ENCODE results near the gene ERN1. TPM values are rescaled to one million over a fixed set of nuclear protein-coding genes. Genes with fewer than 3 reads are reported as not detected.

The ERN1 gene
- total and polyA plus RNA-seq, 2 of the 13 experiments (the other 11 are each of a cell fraction or from before 2014, with no cell fraction given), result 6.0 to 12.7 TPM

DNA sequence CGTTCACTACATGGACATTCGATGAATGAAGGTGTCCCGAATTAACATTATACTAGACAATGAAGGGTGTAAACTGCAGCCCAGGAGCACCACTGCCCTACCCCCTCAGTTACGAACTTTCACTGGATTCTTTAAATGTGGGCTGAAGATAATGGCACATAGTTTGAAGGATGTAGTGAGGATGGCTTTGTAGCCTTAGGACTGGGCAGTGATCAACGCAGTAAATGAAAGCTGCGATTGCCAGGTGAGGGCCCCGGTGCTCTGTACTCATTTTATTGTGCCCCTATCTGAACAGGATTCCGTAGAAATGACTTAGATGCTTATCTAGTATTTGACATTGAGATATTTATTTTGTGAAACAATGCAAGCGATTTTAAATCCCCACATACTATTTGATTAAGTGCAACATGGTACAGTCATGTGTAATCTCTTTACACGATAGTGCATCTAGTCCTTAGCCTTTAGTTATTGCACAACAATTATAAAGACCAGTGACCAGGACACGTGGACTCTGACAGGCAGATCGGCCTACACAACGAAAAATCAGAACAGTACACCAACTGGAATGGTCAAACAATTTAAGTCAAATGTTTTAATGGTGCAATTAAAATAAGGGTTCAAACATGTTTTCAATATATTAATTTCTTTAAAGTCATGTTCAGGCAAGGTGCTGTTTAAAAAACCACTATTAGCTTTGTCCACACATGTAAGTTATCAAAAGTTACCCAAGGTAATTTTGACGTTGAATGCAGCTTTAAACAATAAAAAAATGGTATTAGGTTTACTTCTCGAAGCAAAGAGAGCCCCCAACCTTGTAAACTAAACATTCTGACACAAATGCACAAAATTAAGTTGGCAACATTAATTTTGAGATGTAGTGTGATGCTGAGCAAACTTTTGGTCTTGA is 17.4 kb upstream of the ERN1 start (continued):
- TF ChIP-seq TOPORS (CRISPR knock-in tag; IDR thresholded peaks at IDR 0.05) (no peak), PHF21A (CRISPR knock-in tag; IDR thresholded peaks at IDR 0.05) (no peak), MEF2D (CRISPR knock-in tag; IDR thresholded peaks at IDR 0.05) (no peak; the same call in 1 of the 2 replicates), MYC (CRISPR knock-in tag; IDR thresholded peaks at IDR 0.05; ENCODE audit: borderline replicate concordance) (peak; percentile 18; the same call in 1 of the 2 replicates), SMAD3 (CRISPR knock-in tag; IDR thresholded peaks at IDR 0.05) (peak; percentile 83; the same call in 1 of the 2 replicates), HCFC1 (IDR thresholded peaks at IDR 0.05; ENCODE audit: low read depth, low read length) (no peak)
- TF ChIP-seq, protein P1, sequence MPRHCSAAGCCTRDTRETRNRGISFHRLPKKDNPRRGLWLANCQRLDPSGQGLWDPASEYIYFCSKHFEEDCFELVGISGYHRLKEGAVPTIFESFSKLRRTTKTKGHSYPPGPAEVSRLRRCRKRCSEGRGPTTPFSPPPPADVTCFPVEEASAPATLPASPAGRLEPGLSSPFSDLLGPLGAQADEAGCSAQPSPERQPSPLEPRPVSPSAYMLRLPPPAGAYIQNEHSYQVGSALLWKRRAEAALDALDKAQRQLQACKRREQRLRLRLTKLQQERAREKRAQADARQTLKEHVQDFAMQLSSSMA (CRISPR knock-in tag; IDR thresholded peaks at IDR 0.05), result no peak
- TF ChIP-seq, protein P2, sequence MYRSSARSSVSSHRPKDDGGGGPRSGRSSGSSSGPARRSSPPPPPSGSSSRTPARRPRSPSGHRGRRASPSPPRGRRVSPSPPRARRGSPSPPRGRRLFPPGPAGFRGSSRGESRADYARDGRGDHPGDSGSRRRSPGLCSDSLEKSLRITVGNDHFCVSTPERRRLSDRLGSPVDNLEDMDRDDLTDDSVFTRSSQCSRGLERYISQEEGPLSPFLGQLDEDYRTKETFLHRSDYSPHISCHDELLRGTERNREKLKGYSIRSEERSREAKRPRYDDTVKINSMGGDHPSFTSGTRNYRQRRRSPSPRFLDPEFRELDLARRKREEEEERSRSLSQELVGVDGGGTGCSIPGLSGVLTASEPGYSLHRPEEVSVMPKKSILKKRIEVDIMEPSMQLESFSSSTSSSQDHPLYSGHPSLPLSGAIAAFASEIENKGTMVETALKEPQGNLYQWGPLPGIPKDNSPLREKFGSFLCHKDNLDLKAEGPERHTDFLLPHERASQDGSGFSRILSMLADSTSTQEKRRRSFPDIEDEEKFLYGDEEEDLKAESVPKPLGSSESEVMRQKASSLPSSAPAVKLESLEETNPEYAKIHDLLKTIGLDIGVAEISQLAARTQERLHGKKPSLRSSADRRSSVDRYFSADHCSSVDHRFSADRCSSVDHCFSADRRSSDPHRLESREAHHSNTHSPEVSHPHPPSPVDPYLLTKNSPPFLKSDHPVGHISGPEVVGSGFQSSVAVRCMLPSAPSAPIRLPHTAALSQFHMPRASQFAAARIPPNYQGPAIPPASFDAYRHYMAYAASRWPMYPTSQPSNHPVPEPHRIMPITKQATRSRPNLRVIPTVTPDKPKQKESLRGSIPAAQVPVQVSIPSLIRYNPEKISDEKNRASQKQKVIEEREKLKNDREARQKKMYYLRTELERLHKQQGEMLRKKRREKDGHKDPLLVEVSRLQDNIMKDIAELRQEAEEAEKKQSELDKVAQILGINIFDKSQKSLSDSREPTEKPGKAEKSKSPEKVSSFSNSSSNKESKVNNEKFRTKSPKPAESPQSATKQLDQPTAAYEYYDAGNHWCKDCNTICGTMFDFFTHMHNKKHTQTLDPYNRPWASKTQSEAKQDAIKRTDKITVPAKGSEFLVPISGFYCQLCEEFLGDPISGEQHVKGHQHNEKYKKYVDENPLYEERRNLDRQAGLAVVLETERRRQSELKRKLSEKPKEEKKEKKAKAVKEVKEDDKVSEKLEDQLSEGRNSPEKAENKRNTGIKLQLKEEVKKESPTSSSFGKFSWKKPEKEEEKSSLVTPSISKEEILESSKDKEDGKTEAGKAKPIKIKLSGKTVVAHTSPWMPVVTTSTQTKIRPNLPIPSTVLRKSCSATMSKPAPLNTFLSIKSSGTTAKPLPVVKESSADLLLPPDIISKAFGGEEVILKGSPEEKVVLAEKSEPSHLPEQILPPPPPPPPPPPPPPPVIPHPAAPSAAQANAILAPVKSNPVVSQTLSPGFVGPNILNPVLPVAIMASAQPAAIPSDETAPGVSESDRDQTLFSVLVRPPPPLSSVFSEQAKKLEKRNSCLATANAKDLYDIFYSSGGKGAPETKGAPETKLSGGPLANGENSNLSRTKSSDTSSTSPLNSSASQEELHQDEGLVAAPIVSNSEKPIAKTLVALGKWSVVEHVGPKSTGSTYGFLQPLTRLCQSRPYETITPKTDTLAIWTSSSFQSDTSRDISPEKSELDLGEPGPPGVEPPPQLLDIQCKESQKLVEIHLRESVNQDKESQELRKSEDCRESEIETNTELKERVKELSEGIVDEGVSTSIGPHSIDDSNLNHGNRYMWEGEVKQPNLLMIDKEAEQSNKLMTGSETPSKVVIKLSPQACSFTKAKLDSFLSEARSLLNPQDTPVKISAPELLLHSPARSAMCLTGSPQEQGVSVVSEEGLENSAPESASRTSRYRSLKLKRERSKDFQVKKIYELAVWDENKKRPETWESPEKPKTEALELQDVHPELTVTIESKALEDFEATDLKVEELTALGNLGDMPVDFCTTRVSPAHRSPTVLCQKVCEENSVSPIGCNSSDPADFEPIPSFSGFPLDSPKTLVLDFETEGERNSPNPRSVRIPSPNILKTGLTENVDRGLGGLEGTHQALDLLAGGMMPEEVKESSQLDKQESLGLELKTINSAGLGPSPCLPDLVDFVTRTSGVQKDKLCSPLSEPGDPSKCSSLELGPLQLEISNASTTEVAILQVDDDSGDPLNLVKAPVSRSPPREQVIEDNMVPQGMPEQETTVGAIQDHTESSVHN (CRISPR knock-in tag; IDR thresholded peaks at IDR 0.05), result 0 out of 2 replicates have a peak, but pooled peaks have one; percentile 16
- TF ChIP-seq, protein P3, sequence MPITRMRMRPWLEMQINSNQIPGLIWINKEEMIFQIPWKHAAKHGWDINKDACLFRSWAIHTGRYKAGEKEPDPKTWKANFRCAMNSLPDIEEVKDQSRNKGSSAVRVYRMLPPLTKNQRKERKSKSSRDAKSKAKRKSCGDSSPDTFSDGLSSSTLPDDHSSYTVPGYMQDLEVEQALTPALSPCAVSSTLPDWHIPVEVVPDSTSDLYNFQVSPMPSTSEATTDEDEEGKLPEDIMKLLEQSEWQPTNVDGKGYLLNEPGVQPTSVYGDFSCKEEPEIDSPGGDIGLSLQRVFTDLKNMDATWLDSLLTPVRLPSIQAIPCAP (CRISPR knock-in tag; IDR thresholded peaks at IDR 0.05; ENCODE audit: low read depth), result no peak
- TF ChIP-seq, protein P4, sequence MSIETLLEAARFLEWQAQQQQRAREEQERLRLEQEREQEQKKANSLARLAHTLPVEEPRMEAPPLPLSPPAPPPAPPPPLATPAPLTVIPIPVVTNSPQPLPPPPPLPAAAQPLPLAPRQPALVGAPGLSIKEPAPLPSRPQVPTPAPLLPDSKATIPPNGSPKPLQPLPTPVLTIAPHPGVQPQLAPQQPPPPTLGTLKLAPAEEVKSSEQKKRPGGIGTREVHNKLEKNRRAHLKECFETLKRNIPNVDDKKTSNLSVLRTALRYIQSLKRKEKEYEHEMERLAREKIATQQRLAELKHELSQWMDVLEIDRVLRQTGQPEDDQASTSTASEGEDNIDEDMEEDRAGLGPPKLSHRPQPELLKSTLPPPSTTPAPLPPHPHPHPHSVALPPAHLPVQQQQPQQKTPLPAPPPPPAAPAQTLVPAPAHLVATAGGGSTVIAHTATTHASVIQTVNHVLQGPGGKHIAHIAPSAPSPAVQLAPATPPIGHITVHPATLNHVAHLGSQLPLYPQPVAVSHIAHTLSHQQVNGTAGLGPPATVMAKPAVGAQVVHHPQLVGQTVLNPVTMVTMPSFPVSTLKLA (IDR thresholded peaks at IDR 0.05), result peak; percentile 51

All from HepG2 (cell line).